Mesenchymal stem cell (in vitro differentiated cells and primary cell): ENCODE results near the gene ARHGAP15.

Experiments used
- DNase-seq: peaks from one replicate; pipeline ENCODE4 v3.0.0-alpha.2; 2013
- H2AFZ ChIP-seq: one replicate; pipeline ENCODE4 v1.6.1; 2013; ENCODE audit warnings: low read depth, mild to moderate bottlenecking, control low read depth, inconsistent platforms, low read length, moderate library complexity
- H2AK5ac ChIP-seq: 2 replicates; pipeline ENCODE4 v1.6.1; 2013; ENCODE audit warnings: low read length, moderate library complexity, mild to moderate bottlenecking, inconsistent platforms; ENCODE audit not compliant: severe bottlenecking
- H2BK120ac ChIP-seq: one replicate; pipeline ENCODE4 v1.6.1; 2013; ENCODE audit warnings: low read depth, mild to moderate bottlenecking, inconsistent platforms, low read length, moderate library complexity
- H2BK12ac ChIP-seq, 2 experiments: one replicate each; pipeline ENCODE4 v1.6.1; 2013; ENCODE audit warnings: inconsistent platforms in 2 of 2, low read length in 2 of 2, mild to moderate bottlenecking in 2 of 2, moderate library complexity in 2 of 2, control low read depth in 1 of 2
- H2BK15ac ChIP-seq: one replicate; pipeline ENCODE4 v1.6.1; 2013; ENCODE audit warnings: mild to moderate bottlenecking, low read depth, inconsistent platforms; ENCODE audit not compliant: poor library complexity, severe bottlenecking
- H2BK5ac ChIP-seq: 2 replicates; pipeline ENCODE4 v1.6.1; 2013; ENCODE audit warnings: low read depth, mild to moderate bottlenecking, low read length, control low read depth, inconsistent platforms; ENCODE audit not compliant: poor library complexity, severe bottlenecking
- H3K14ac ChIP-seq, 2 experiments: one replicate each; pipeline ENCODE4 v1.6.1; 2013; ENCODE audit warnings: inconsistent platforms in 2 of 2, low read length in 2 of 2, control low read depth in 1 of 2, mild to moderate bottlenecking in 1 of 2, moderate library complexity in 1 of 2
- H3K18ac ChIP-seq, 2 experiments: one replicate each; pipeline ENCODE4 v1.6.1; 2013; ENCODE audit warnings: inconsistent platforms in 2 of 2, low read length in 2 of 2, control low read depth in 1 of 2, low read depth in 1 of 2, mild to moderate bottlenecking in 1 of 2
- H3K23ac ChIP-seq, 2 experiments: one replicate each; pipeline ENCODE4 v1.6.1; 2013; ENCODE audit warnings: inconsistent platforms in 2 of 2, low read length in 2 of 2, mild to moderate bottlenecking in 2 of 2, moderate library complexity in 2 of 2, control low read depth in 1 of 2
- H3K27ac ChIP-seq: 2 replicates; pipeline ENCODE4 v1.5.1; 2013; ENCODE audit warnings: mild to moderate bottlenecking, moderate library complexity, low read length, control low read depth, inconsistent platforms; ENCODE audit not compliant: poor library complexity, severe bottlenecking
- H3K27me3 ChIP-seq, 2 experiments: 2 replicates each; pipeline versions ENCODE4 v1.6.1 to v1.7.0; 2013; ENCODE audit warnings: low read length in 2 of 2, mild to moderate bottlenecking in 2 of 2, moderate library complexity in 2 of 2, control low read depth in 1 of 2, inconsistent platforms in 1 of 2; ENCODE audit not compliant: control insufficient read depth in 1 of 2, insufficient read depth in 1 of 2
- H3K36me3 ChIP-seq, 2 experiments: 2 replicates each; pipeline versions ENCODE4 v1.6.1 to v1.7.0; 2013; ENCODE audit warnings: low read length in 2 of 2, control low read depth in 1 of 2, inconsistent platforms in 1 of 2, low read depth in 1 of 2, mild to moderate bottlenecking in 1 of 2; ENCODE audit not compliant: insufficient read depth in 2 of 2, control insufficient read depth in 1 of 2
- H3K4ac ChIP-seq, 2 experiments: one replicate each; pipeline ENCODE4 v1.6.1; 2013; ENCODE audit warnings: inconsistent platforms in 2 of 2, low read length in 2 of 2, mild to moderate bottlenecking in 2 of 2, moderate library complexity in 2 of 2, control low read depth in 1 of 2, low read depth in 1 of 2
- H3K4me1 ChIP-seq: 2 replicates; pipeline ENCODE4 v1.6.1; 2013; ENCODE audit warnings: low read depth, low read length, control low read depth; ENCODE audit not compliant: control insufficient read depth, insufficient read depth
- H3K4me2 ChIP-seq: 2 replicates; pipeline ENCODE4 v1.6.1; 2013; ENCODE audit warnings: low read length, mild to moderate bottlenecking, inconsistent platforms; ENCODE audit not compliant: poor library complexity, severe bottlenecking
- H3K4me3 ChIP-seq, 2 experiments: 2 replicates each; pipeline versions ENCODE4 v1.5.1 to v1.7.0; 2013; ENCODE audit warnings: low read length in 2 of 2, mild to moderate bottlenecking in 2 of 2, control low read depth in 1 of 2, low read depth in 1 of 2; ENCODE audit not compliant: insufficient read depth in 1 of 2
- H3K79me1 ChIP-seq: replicated peaks from 2 replicates; pipeline ENCODE4 v1.6.1; 2013; ENCODE audit warnings: mild to moderate bottlenecking, control low read depth, low read length, inconsistent platforms; ENCODE audit not compliant: poor library complexity, severe bottlenecking
- H3K9ac ChIP-seq: 2 replicates; pipeline ENCODE4 v1.7.0; 2013; ENCODE audit warnings: mild to moderate bottlenecking, low read length, moderate library complexity
- H3K9me3 ChIP-seq: 2 replicates; pipeline ENCODE4 v1.7.0; 2013; ENCODE audit warnings: mild to moderate bottlenecking, low read length; ENCODE audit not compliant: control insufficient read depth
- H4K8ac ChIP-seq: one replicate; pipeline ENCODE4 v1.6.1; 2013; ENCODE audit warnings: inconsistent platforms, mild to moderate bottlenecking, low read length, moderate library complexity
- H4K91ac ChIP-seq: one replicate; pipeline ENCODE4 v1.6.1; 2013; ENCODE audit warnings: mild to moderate bottlenecking, low read length, inconsistent platforms
- WGBS: methylation state at CpG from one replicate; pipeline ENCODE4 v1.1.7; 2013; ENCODE audit warnings: mixed read lengths; 5-methylcytosine and 5-hydroxymethylcytosine counted together

ARHGAP15 gene

GRCh38 chr2:143264851-143265250 is 135.6 kb downstream of the ARHGAP15 start:
- no peak overlapping the region for H4K91ac ChIP-seq
- H3K4ac ChIP-seq = no peak overlapping the region
- no peaks in the 10 kb centered on the region for H3K27me3 ChIP-seq
- H3K9ac ChIP-seq = no peak overlapping the region
- 100% methylated on average over 1 of the region's 2 CpGs for WGBS
- no peaks in the 10 kb centered on the region for H3K4me1 ChIP-seq
- no peak overlapping the region for H3K4me2 ChIP-seq
- no peak overlapping the region for H3K27ac ChIP-seq
- no peak overlapping the region for H3K23ac ChIP-seq
- no peak overlapping the region for H2BK12ac ChIP-seq
- no peak overlapping the region for H2BK5ac ChIP-seq
- no peak overlapping the region for H2BK120ac ChIP-seq
- H3K18ac ChIP-seq = no peak overlapping the region
- no peak overlapping the region for H3K14ac ChIP-seq
- H2AFZ ChIP-seq = no peak overlapping the region
- H4K8ac ChIP-seq = no peak overlapping the region
- no peak overlapping the region for H3K4me3 ChIP-seq
- no peaks in the 10 kb centered on the region for H3K79me1 ChIP-seq
- H3K36me3 ChIP-seq = no peaks in the 10 kb centered on the region
- H3K9me3 ChIP-seq = no peaks in the 10 kb centered on the region
- no peak overlapping the region for H2BK15ac ChIP-seq
- no peak for DNase-seq
- no peak overlapping the region for H2AK5ac ChIP-seq

- H3K4ac ChIP-seq = no peak overlapping the region
- H3K4me2 ChIP-seq = no peak overlapping the region
- H3K36me3 ChIP-seq = no peaks in the 10 kb centered on the region
- H3K27me3 ChIP-seq = no peaks in the 10 kb centered on the region
- H3K14ac ChIP-seq = no peak overlapping the region
- H3K9me3 ChIP-seq = no peaks in the 10 kb centered on the region
- H2AK5ac ChIP-seq = no peak overlapping the region
- H2BK12ac ChIP-seq = no peak overlapping the region
- peak; percentile 28 for DNase-seq
- no peak overlapping the region for H3K9ac ChIP-seq
- peak overlapping the region; percentile 10 for H4K8ac ChIP-seq
- no peak overlapping the region for H3K27ac ChIP-seq
- H3K18ac ChIP-seq = no peak overlapping the region
- H2BK5ac ChIP-seq = no peak overlapping the region
- no peak overlapping the region for H2AFZ ChIP-seq
- no peak overlapping the region for H3K23ac ChIP-seq
- no peak overlapping the region for H2BK120ac ChIP-seq
- H4K91ac ChIP-seq = no peak overlapping the region
- H3K4me1 ChIP-seq = no peaks in the 10 kb centered on the region
- no peaks in the 10 kb centered on the region for H3K79me1 ChIP-seq
- H2BK15ac ChIP-seq = no peak overlapping the region
- no peak overlapping the region for H3K4me3 ChIP-seq
These were observed 150.5 kb downstream of the ARHGAP15 start for GRCh38 chr2:143279672-143280071.

DNA sequence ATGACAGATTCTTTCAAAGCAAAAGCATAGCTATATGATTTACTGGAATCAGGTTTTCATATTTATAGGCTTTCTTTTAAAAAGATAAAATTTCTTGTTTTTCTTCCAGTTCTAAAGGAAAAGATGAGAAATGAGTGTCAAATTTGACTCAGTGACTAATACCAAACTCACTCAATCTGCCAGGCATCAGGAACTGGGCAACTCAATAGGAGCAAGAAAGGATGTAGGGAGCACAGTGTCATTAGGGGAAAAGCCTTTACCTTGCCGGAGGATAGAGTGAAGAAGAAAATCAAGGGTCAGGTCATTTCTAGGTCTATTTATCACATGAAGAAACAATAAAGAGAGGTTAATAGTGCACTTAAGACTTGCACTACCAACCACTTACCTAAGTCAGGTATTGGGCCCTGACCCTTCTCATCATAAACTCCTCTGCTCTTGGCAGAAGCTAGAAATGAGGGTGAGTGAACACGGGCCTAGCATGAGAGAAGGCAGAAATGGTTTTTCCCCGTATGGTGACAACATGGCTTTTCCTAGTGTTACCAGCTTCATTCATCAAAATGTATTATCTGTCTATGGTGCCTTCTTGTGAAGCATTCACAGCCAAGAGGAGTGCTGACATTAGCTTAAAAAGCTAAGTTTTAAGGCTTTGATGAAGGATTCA is 151.0 kb downstream of the ARHGAP15 start:
- Histone ChIP-seq H2AFZ (no peak overlapping the region), H4K91ac (no peak overlapping the region), H2BK12ac (no peak overlapping the region), H3K23ac (no peak overlapping the region), H3K18ac (no peak overlapping the region), H3K4me2 (no peak overlapping the region), H3K4me3 (no peak overlapping the region), H2BK15ac (no peak overlapping the region), H3K4me1 (no peaks in the 10 kb centered on the region), H3K27me3 (no peaks in the 10 kb centered on the region), H2AK5ac (no peak overlapping the region), H2BK5ac (no peak overlapping the region), H3K9ac (no peak overlapping the region), H3K4ac (no peak overlapping the region), H3K36me3 (no peaks in the 10 kb centered on the region), H2BK120ac (no peak overlapping the region), H3K27ac (no peak overlapping the region), H3K79me1 (no peaks in the 10 kb centered on the region), H4K8ac (no peak overlapping the region), H3K9me3 (no peaks in the 10 kb centered on the region), H3K14ac (no peak overlapping the region)
- DNase-seq = no peak
- WGBS = 94% methylated on average over 2 of the region's 3 CpGs

GRCh38 chr2:143282684-143283083 is 153.5 kb downstream of the ARHGAP15 start:
- Histone ChIP-seq H3K23ac (no peak overlapping the region), H3K4me3 (no peak overlapping the region), H3K9ac (no peak overlapping the region), H2AK5ac (no peak overlapping the region), H3K27ac (no peak overlapping the region), H3K27me3 (no peaks in the 10 kb centered on the region), H2BK5ac (no peak overlapping the region), H3K4me2 (no peak overlapping the region), H3K36me3 (no peaks in the 10 kb centered on the region), H3K4ac (no peak overlapping the region), H3K4me1 (no peaks in the 10 kb centered on the region), H2AFZ (peak overlapping the region; percentile 23), H3K79me1 (no peaks in the 10 kb centered on the region), H3K9me3 (no peaks in the 10 kb centered on the region), H2BK12ac (no peak overlapping the region), H2BK15ac (no peak overlapping the region), H4K8ac (no peak overlapping the region), H4K91ac (no peak overlapping the region), H3K14ac (no peak overlapping the region), H3K18ac (no peak overlapping the region), H2BK120ac (no peak overlapping the region)
- WGBS = 89% methylated on average over 5 of the region's 6 CpGs
- DNase-seq = no peak
